GM06990 (cell line): ENCODE data around the gene TNIK.

ENCODE experiments used
- DNase-seq: peaks from one replicate; pipeline ENCODE4 v3.0.0-alpha.2; 2011; ENCODE audit not compliant: insufficient read length; ENCODE audit errors: extremely low read depth
- H3K27me3 ChIP-seq: replicated peaks from 2 replicates; pipeline ENCODE4 v1.6.0; 2011; ENCODE audit warnings: low read length; ENCODE audit not compliant: control insufficient read depth, insufficient read depth
- H3K36me3 ChIP-seq: 2 replicates; pipeline ENCODE4 v1.5.1; 2011; ENCODE audit warnings: low read length; ENCODE audit not compliant: control insufficient read depth, insufficient read depth
- H3K4me3 ChIP-seq: replicated peaks from 2 replicates; pipeline ENCODE4 v1.5.1; 2011; ENCODE audit warnings: low read depth, mild to moderate bottlenecking, control low read depth, low read length
- CTCF ChIP-seq: IDR thresholded peaks from 2 replicates; pipeline ENCODE4 v1.5.1; 2011; ENCODE audit warnings: low read length, control low read depth, mild to moderate bottlenecking, inconsistent platforms; ENCODE audit not compliant: insufficient read depth, poor library complexity, severe bottlenecking

Gene TNIK

GRCh38 chr3:171504376-171504775, 44.2 kb upstream of the TNIK start:
- TF ChIP-seq CTCF: no peak
- DNase-seq: no peak
- H3K36me3 ChIP-seq: no peaks in the 10 kb centered on the region
- H3K27me3 ChIP-seq: no peaks in the 10 kb centered on the region
- H3K4me3 ChIP-seq: no peak overlapping the region

GRCh38 chr3:171503817-171504216, 43.6 kb upstream of the TNIK start:
- H3K36me3 ChIP-seq: no peaks in the 10 kb centered on the region
- H3K27me3 ChIP-seq: no peaks in the 10 kb centered on the region
- H3K4me3 ChIP-seq: no peak overlapping the region
- TF ChIP-seq CTCF: no peak
- no peak for DNase-seq

GRCh38 chr3:171498921-171499320, 38.7 kb upstream of the TNIK start:
- no peaks in the 10 kb centered on the region for H3K36me3 ChIP-seq
- no peak for TF ChIP-seq CTCF
- DNase-seq: no peak
- no peak overlapping the region for H3K4me3 ChIP-seq
- H3K27me3 ChIP-seq: no peaks in the 10 kb centered on the region

- no peak overlapping the region for H3K4me3 ChIP-seq
Observed at GRCh38 chr3:171497468-171497867, 37.3 kb upstream of the TNIK start.

GRCh38 chr3:171495413-171495812, 35.2 kb upstream of the TNIK start:
- TF ChIP-seq CTCF: no peak

More at GRCh38 chr3:171497468-171497867, 37.3 kb upstream of the TNIK start:
- no peak for TF ChIP-seq CTCF
- H3K27me3 ChIP-seq: no peaks in the 10 kb centered on the region
- H3K36me3 ChIP-seq: no peaks in the 10 kb centered on the region
- no peak for DNase-seq

GRCh38 chr3:171494457-171495109, 34.4 kb upstream of the TNIK start:
- TF ChIP-seq CTCF: no peak
- H3K27me3 ChIP-seq: no peaks in the 10 kb centered on the region
- H3K4me3 ChIP-seq: no peak overlapping the region
- no peaks in the 10 kb centered on the region for H3K36me3 ChIP-seq
- DNase-seq: no peak

More at GRCh38 chr3:171495413-171495812, 35.2 kb upstream of the TNIK start:
- no peak overlapping the region for H3K4me3 ChIP-seq
- no peaks in the 10 kb centered on the region for H3K36me3 ChIP-seq
- H3K27me3 ChIP-seq: no peaks in the 10 kb centered on the region
- DNase-seq: no peak
